D721Med (cell line): ENCODE measurements around the gene WBP2.

Experiments
- DNase-seq: peaks from one replicate; pipeline ENCODE4 v3.0.0; 2011; ENCODE audit warnings: low spot score; ENCODE audit not compliant: insufficient read length
- FAIRE-seq: peaks from 2 replicates; lab custom pipeline; 2011; peaks lifted over from hg19 to GRCh38; lab: Jason Lieb, UNC
- TF ChIP-seq, protein P1 (sequence below): IDR thresholded peaks from 2 replicates; pipeline ENCODE4 v1.5.1; 2012; ENCODE audit warnings: mild to moderate bottlenecking, control low read depth; ENCODE audit not compliant: insufficient read depth; ENCODE audit errors: missing control alignments

WBP2 gene

DNA sequence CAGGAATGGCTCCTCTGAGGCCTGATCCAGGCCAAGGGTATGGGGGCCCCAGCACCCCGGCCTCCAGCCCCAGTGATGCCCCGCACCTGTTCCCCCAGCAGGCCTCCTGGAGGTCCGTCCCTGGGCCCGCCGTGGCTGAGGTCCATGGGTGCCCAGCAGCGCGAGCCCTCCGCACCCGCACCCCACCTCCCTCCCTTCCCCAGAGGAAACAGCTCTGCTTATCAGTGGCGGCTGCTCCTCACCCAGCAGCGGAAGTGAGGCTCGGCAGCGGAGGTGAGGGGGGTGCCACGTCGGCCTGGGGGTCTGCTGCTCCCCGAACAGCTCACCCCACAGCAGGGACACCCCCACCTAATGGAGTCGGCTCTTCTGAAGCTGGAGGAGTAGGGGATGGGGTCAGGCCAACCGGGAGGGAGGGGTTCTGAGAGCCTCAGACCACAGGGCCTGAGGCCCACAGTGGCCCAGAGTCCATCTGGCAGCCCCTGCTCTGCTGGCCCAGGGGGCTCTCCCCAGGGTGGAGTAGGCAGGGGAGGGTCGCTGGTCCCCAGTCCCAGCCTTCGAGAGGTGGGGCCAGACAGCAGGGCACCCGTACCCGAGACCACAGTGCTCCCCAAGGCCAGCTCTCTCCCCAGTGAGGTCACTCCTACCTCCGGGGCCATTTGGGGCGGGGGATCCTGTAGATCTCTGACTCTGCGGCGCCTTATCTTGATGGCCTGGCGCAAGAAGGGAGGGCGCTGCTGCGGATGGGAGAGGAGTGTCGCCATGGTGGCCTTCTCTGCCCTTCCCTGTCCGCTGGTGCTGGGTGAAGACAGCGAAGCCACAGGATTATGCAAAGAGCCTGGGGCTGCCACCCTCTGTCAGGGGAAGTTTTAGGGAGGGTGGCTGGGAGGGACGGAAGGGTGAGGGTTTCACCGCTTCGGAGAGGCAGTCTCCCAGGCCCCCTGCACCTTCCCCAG, 11.3 kb downstream of the WBP2 start, which contains the start of gene UNC13D:
Gene UNC13D, minus strand, starts transcription at position 828 of the 953 bp plus-strand sequence. Its CDS starts 67 bp downstream, at position 761.
- FAIRE-seq (no peak), DNase-seq (no peak)
- TF ChIP-seq, protein P1, sequence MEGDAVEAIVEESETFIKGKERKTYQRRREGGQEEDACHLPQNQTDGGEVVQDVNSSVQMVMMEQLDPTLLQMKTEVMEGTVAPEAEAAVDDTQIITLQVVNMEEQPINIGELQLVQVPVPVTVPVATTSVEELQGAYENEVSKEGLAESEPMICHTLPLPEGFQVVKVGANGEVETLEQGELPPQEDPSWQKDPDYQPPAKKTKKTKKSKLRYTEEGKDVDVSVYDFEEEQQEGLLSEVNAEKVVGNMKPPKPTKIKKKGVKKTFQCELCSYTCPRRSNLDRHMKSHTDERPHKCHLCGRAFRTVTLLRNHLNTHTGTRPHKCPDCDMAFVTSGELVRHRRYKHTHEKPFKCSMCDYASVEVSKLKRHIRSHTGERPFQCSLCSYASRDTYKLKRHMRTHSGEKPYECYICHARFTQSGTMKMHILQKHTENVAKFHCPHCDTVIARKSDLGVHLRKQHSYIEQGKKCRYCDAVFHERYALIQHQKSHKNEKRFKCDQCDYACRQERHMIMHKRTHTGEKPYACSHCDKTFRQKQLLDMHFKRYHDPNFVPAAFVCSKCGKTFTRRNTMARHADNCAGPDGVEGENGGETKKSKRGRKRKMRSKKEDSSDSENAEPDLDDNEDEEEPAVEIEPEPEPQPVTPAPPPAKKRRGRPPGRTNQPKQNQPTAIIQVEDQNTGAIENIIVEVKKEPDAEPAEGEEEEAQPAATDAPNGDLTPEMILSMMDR, result no peak

DNA sequence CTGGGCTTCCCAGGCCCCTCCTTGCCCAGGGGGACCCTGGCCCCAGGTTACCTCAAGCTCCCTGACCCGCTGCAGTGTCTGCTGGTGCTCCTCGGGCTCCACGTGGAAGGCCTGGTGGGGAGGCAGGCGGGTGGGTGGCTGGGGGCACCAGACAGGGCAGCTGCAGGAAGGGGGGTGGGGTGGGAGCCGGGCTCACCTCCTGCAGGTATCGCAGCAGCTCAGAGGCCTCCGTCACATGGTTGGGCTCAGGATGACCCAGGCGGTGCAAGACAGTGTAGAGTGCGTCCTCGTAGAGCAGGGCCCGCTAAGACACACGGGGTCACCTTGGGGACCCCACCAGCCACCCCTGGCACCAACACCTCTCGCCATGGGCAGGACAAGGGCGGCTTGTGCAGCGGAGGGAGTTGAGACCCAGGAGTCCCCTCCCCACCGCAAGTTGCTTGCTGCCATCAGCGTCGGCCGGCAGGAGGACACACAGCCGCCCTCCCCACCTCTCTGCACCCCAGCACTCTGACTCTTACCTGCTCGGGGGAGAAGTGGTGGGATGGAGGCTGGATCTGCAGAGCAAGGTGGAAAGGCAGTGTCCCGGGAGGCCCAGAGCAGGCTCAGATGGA, 12.1 kb downstream of the WBP2 start:
- TF ChIP-seq, protein P1, result no peak
- DNase-seq (no peak), FAIRE-seq (no peak)

DNA sequence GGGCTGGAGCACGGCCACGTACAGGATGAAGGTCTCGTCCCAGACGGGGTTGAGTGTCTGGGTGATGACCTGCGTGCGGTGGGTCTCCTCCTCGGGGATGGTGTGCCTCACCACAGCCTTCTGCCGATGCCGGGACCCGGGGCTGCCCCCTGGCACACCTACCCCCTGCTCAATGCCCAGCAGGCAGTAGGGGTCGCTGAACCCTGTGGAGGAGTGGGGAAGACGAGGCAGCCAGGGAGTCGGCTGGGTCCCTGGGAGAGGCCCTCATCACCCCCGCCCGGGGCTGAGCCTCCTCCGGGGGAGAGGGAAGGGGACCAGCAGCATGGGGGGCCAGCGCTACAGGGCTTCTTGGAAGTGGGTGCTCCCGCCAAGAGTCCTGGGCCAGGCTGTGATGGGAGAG, 12.7 kb downstream of the WBP2 start:
- TF ChIP-seq, protein P1, result no peak
- FAIRE-seq (no peak), DNase-seq (no peak)

DNA sequence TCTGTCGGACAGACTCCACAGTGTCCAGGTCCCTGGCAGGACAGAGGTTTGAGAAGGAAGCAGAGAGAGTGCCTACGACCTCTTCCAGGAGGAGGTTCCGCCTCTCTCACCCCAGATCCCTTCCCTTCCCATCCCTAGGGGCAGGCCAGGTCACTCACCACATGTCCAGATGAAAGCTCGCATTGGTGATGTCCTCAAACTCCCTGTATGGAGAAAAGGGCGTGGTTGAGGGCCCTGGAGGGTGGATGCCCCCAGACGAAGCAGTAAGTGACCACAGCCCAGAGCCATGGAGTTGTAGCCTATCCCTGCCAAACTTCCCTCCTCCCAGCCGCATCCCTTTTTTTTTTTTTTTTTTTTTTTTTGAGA, 14.4 kb downstream of the WBP2 start:
- DNase-seq (no peak), FAIRE-seq (no peak)
- TF ChIP-seq, protein P1, result no peak

- TF ChIP-seq, protein P1, result no peak
- DNase-seq, result no peak
- no peak for FAIRE-seq
Observed at GRCh38 chr17:75839942-75840798, 15.0 kb downstream of the WBP2 start.

- TF ChIP-seq, protein P1, result no peak
- no peak for DNase-seq
- no peak for FAIRE-seq
Observed at GRCh38 chr17:75838410-75838809, 16.7 kb downstream of the WBP2 start.
